Ovary (tissue), 3 donors: Measurements from ENCODE around the gene SULT6B1.
"Not testable (repeated sequence)": the region's sequence is repeated elsewhere in the genome, so short reads cannot be mapped to it uniquely, and the experiment has no call there.

Experiments
- CTCF ChIP-seq, 3 donors: fragments of 450-650 bp in 2 of 3; fragments of 200-600 bp in 1 of 3; IDR thresholded peaks; one replicate each; pipeline versions ENCODE4 v1.5.1 to v1.8.0; 2016 to 2022; ENCODE audit warnings: antibody characterized with exemption in 3 of 3, mild to moderate bottlenecking in 1 of 3
- POLR2A ChIP-seq: fragments of 450-650 bp; IDR thresholded peaks from one replicate; pipeline ENCODE4 v1.6.1; 2017; ENCODE audit warnings: antibody characterized with exemption, mild to moderate bottlenecking, moderate library complexity
- donor health status: DM: no; HTN: no; CAD: no.

GRCh38 chr2:37225129-37225528 is 36.7 kb upstream of the SULT6B1 start:
- TF ChIP-seq POLR2A; CTCF (IDR thresholded peaks at IDR 0.05): not testable (repeated sequence)
